Naive B cell (primary cell): Measurements from ENCODE around the gene IDUA. TPM values are rescaled to one million over a fixed set of nuclear protein-coding genes. Genes with fewer than 3 reads are reported as not detected.

ENCODE experiments used
- ATAC-seq, 2 donors: fragments of 150-1000 bp; cut with Tn5 transposase; 2 replicates each; pipeline ENCODE4 v1.10.0; 2021; ENCODE audit warnings: low read depth in 2 of 2, mild to moderate bottlenecking in 2 of 2, moderate library complexity in 2 of 2
- DNase-seq: peaks from one replicate; pipeline ENCODE4 v3.0.0; 2022
- H3K27ac Mint-ChIP-seq, 6 donors: one replicate each; pipeline ENCODE4 v1.8.0; 2020 to 2022; ENCODE audit warnings: mild to moderate bottlenecking in 6 of 6, mixed read lengths in 6 of 6, moderate library complexity in 5 of 6, inconsistent platforms in 2 of 6
- H3K27me3 Mint-ChIP-seq, 3 donors: one replicate each; pipeline ENCODE4 v1.8.0; 2021 to 2022; ENCODE audit warnings: mixed read lengths in 3 of 3, mild to moderate bottlenecking in 1 of 3
- H3K36me3 Mint-ChIP-seq, 2 donors: one replicate each; pipeline ENCODE4 v1.8.0; 2020 to 2022; ENCODE audit warnings: mixed read lengths in 2 of 2, inconsistent platforms in 1 of 2, mild to moderate bottlenecking in 1 of 2
- H3K4me1 Mint-ChIP-seq, 3 donors: one replicate each; pipeline ENCODE4 v1.8.0; 2020 to 2022; ENCODE audit warnings: mixed read lengths in 3 of 3, inconsistent platforms in 1 of 3, mild to moderate bottlenecking in 1 of 3, moderate library complexity in 1 of 3
- H3K4me3 Mint-ChIP-seq, 8 donors: one replicate each; pipeline ENCODE4 v1.8.0; 2020 to 2022; ENCODE audit warnings: mild to moderate bottlenecking in 8 of 8, mixed read lengths in 8 of 8, moderate library complexity in 8 of 8, inconsistent platforms in 2 of 8
- H3K9me3 Mint-ChIP-seq, 7 donors: one replicate each; pipeline ENCODE4 v1.8.0; 2020 to 2022; ENCODE audit warnings: mixed read lengths in 7 of 7, mild to moderate bottlenecking in 5 of 7, inconsistent platforms in 2 of 7, moderate library complexity in 1 of 7
- polyA plus RNA-seq, 6 donors: library from polyadenylated mRNA; unstranded; fragments of 300-500 nt; fragmentation: Illumina TruSeq; gene quantifications; one replicate each; pipeline ENCODE4 v1.2.3, GENCODE V29; 2021; ENCODE audit warnings: low read depth in 6 of 6

Gene IDUA
- polyA plus RNA-seq, 6 donors from 2014 or later, result 2.2 to 8.3 (median 3.3) TPM

- DNase-seq (no peak), ATAC-seq (no peak)
- Mint-ChIP-seq H3K4me3 (peak overlapping the region in 1 of 8 donors; percentile 47), H3K4me1 (peaks cover 0 to 5% (median 3%) of the 10 kb centered on the region in 3 donors), H3K27me3 (no peaks in the 10 kb centered on the region), H3K27ac (no peak overlapping the region), H3K36me3 (peaks cover 0 to 10% of the 10 kb centered on the region in 2 donors), H3K9me3 (no peaks in the 10 kb centered on the region)
These were observed 27.3 kb upstream of the IDUA start for GRCh38 chr4:959338-960139.

GRCh38 chr4:960140-960635 is 26.7 kb upstream of the IDUA start:
- Mint-ChIP-seq H3K4me3 (no peak overlapping the region), H3K27me3 (no peaks in the 10 kb centered on the region), H3K36me3 (peaks cover 0 to 8% of the 10 kb centered on the region in 2 donors), H3K27ac (no peak overlapping the region), H3K4me1 (peaks cover 0 to 5% (median 3%) of the 10 kb centered on the region in 3 donors), H3K9me3 (no peaks in the 10 kb centered on the region)
- DNase-seq (no peak), ATAC-seq (no peak)

GRCh38 chr4:960636-961350 is 26.1 kb upstream of the IDUA start:
- H3K4me1 Mint-ChIP-seq, result peaks cover 0 to 5% (median 3%) of the 10 kb centered on the region in 3 donors
- peaks cover 0 to 8% of the 10 kb centered on the region in 2 donors for H3K36me3 Mint-ChIP-seq
- ATAC-seq (no peak), DNase-seq (no peak)
- H3K9me3 Mint-ChIP-seq, result no peaks in the 10 kb centered on the region
- no peak overlapping the region for H3K27ac Mint-ChIP-seq
- H3K4me3 Mint-ChIP-seq, result no peak overlapping the region
- H3K27me3 Mint-ChIP-seq, result no peaks in the 10 kb centered on the region

DNA sequence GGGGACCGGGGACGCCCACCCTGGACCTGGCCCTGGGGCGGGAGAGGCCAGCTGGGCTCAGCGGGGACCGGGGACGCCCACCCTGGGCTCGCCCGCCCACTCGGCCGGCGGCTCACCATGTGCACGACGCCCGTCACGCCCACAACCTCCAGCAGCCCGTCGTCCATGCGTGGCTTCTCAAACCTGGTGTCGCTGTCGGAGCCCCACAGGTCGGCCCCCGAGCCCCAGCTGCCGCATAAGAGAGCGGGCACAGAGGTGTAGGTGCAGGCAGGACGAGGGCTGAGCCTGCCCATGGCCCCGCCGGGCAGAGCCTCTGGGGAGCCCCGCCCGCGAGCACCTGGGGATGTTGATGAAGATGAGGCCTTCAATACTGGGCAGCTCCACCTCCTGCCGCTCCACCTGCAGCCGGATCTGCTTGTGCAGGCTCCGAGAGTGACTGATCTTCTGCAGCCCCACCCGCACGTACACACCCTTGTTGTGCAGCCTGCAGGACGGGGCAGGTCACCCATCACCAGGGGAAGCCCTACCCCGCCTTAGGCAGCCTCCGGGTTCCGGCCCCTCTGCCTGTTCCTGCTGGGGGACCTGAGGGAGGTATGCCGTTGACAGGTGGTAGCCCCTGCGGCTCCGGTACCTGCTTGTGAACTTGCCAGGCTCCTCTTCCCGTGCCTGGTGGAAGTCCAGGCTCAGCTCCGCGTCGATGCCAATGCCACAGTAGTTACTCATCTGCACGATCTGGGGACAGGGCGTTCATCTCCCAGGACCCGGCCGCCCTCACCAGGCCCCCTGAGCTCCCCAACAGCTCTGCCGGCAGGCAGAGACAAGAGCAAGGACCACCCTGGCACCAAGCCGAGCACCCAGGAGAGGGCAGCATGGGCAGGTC is 25.3 kb upstream of the IDUA start:
- DNase-seq (no peak), ATAC-seq (peak in 1 of 2 donors; percentile 32)
- peaks cover 0 to 3% (median 2%) of the 10 kb centered on the region in 3 donors for H3K4me1 Mint-ChIP-seq
- H3K27me3 Mint-ChIP-seq, result no peaks in the 10 kb centered on the region
- H3K36me3 Mint-ChIP-seq, result peaks cover 0 to 4% of the 10 kb centered on the region in 2 donors
- no peak overlapping the region for H3K4me3 Mint-ChIP-seq
- H3K9me3 Mint-ChIP-seq, result no peaks in the 10 kb centered on the region
- no peak overlapping the region for H3K27ac Mint-ChIP-seq

- H3K9me3 Mint-ChIP-seq, result no peaks in the 10 kb centered on the region
- no peak overlapping the region for H3K4me3 Mint-ChIP-seq
- no peaks in the 10 kb centered on the region for H3K36me3 Mint-ChIP-seq
- ATAC-seq (no peak), DNase-seq (no peak)
- H3K4me1 Mint-ChIP-seq, result no peaks in the 10 kb centered on the region
- no peak overlapping the region for H3K27ac Mint-ChIP-seq
- H3K27me3 Mint-ChIP-seq, result no peaks in the 10 kb centered on the region
These were observed 24.3 kb upstream of the IDUA start for GRCh38 chr4:962231-963208.

GRCh38 chr4:963276-964225 is 23.3 kb upstream of the IDUA start:
- DNase-seq (no peak), ATAC-seq (no peak)
- Mint-ChIP-seq H3K4me1 (no peaks in the 10 kb centered on the region), H3K27me3 (no peaks in the 10 kb centered on the region), H3K9me3 (no peaks in the 10 kb centered on the region), H3K36me3 (no peaks in the 10 kb centered on the region), H3K27ac (no peak overlapping the region), H3K4me3 (no peak overlapping the region)

- Mint-ChIP-seq H3K27me3 (no peaks in the 10 kb centered on the region), H3K36me3 (no peaks in the 10 kb centered on the region), H3K4me3 (no peak overlapping the region), H3K9me3 (no peaks in the 10 kb centered on the region), H3K27ac (no peak overlapping the region), H3K4me1 (no peaks in the 10 kb centered on the region)
- DNase-seq (no peak), ATAC-seq (no peak)
These were observed 22.4 kb upstream of the IDUA start for GRCh38 chr4:964346-965025.

- Mint-ChIP-seq H3K27me3 (no peaks in the 10 kb centered on the region), H3K27ac (no peak overlapping the region), H3K4me1 (no peaks in the 10 kb centered on the region), H3K36me3 (no peaks in the 10 kb centered on the region), H3K9me3 (no peaks in the 10 kb centered on the region), H3K4me3 (no peak overlapping the region)
- DNase-seq, result no peak
- ATAC-seq, result no peak
These were observed 21.6 kb upstream of the IDUA start for GRCh38 chr4:965048-965765.

GRCh38 chr4:965766-966134 is 21.1 kb upstream of the IDUA start:
- Mint-ChIP-seq H3K9me3 (no peaks in the 10 kb centered on the region), H3K36me3 (no peaks in the 10 kb centered on the region), H3K4me3 (peak overlapping the region in 1 of 8 donors; percentile 61), H3K27ac (no peak overlapping the region), H3K27me3 (no peaks in the 10 kb centered on the region), H3K4me1 (peaks cover 0 to 4% (median 4%) of the 10 kb centered on the region in 3 donors)
- ATAC-seq (no peak), DNase-seq (no peak)

DNA sequence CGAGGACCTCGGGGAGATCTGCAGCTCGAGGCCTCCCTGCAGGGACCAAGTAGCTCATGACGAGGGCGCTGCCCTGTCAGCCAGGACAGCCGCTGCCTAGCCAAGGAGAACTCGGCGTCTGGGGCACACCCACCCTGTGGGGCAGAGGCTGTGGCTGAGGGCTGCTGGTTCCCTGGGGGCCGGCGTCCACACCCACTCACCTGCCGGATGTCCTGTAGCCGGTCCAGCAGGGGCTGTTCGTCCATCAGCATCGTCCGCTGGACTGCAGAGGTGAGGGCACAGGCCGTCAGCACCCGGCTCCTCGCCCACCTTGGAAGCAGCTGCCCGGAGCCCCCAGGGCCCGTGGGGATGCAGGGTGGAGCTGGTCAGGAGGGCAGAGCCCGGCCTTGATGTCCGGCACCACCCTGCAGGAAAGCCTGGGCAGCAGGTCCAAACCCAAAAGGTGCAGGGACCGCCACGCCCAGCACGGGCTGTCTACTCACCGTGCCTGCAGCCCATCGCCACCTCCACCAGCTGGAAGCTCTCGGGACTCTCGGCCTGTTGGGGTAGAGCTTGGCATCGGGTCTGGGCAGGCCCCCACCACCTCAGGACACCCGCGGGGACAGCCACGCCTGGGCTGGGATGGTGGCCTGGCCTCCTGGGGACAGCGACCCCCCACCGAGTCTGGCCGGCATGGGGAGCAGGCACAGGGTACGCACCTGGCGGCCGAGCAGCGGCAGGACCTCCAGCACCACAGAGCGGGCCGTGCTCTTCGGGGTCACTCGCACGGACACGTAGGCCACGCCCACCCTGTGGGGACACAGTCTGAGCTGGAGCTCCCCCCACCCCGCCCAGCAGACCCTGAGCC is 20.4 kb upstream of the IDUA start:
- no peak overlapping the region for H3K27ac Mint-ChIP-seq
- H3K4me1 Mint-ChIP-seq, result peaks cover 2 to 9% (median 4%) of the 10 kb centered on the region in 3 donors
- ATAC-seq (no peak), DNase-seq (no peak)
- no peaks in the 10 kb centered on the region for H3K36me3 Mint-ChIP-seq
- H3K4me3 Mint-ChIP-seq, result no peak overlapping the region
- no peaks in the 10 kb centered on the region for H3K27me3 Mint-ChIP-seq
- no peaks in the 10 kb centered on the region for H3K9me3 Mint-ChIP-seq
